Heart left ventricle (tissue), 16 donors: ENCODE measurements around the gene CLDN11. TPM values are rescaled to one million over a fixed set of nuclear protein-coding genes. Genes with fewer than 3 reads are reported as not detected.

Source experiments
- ATAC-seq, 4 donors: fragments of 200-7000 bp; cut with Tn5 transposase; one replicate each; pipeline ENCODE4 v1.9.1; 2020 to 2022; ENCODE audit warnings: moderate library complexity in 4 of 4, mild to moderate bottlenecking in 3 of 4, moderate number of reproducible peaks in 1 of 4
- DNase-seq, 5 donors: peaks; one replicate each; pipeline ENCODE4 v3.0.0-alpha.2; 2020
- H3K27ac ChIP-seq, 12 donors: fragments of 200-600 bp; sonication (generic) in 4 of 12; one replicate each; pipeline versions ENCODE4 v1.5.0 to v1.8.0; 2016 to 2022; ENCODE audit warnings: mild to moderate bottlenecking in 2 of 12
- H3K27me3 ChIP-seq, 9 donors: fragments of 200-600 bp; sonication (generic) in 2 of 9; one replicate each; pipeline versions ENCODE4 v1.5.1 to v1.8.0; 2016 to 2022; ENCODE audit warnings: mild to moderate bottlenecking in 3 of 9
- H3K36me3 ChIP-seq, 9 donors: fragments of 200-600 bp; sonication (generic) in 2 of 9; one replicate each; pipeline versions ENCODE4 v1.5.0 to v1.8.0; 2018 to 2022; ENCODE audit warnings: mild to moderate bottlenecking in 2 of 9
- H3K4me1 ChIP-seq, 12 donors: fragments of 200-600 bp; sonication (generic) in 4 of 12; one replicate each; pipeline versions ENCODE4 v1.5.0 to v1.8.0; 2016 to 2022; ENCODE audit warnings: mild to moderate bottlenecking in 3 of 12
- H3K4me3 ChIP-seq, 12 donors: fragments of 200-600 bp; sonication (generic) in 4 of 12; one replicate each; pipeline versions ENCODE4 v1.5.0 to v1.8.0; 2017 to 2022; ENCODE audit warnings: mild to moderate bottlenecking in 9 of 12, moderate library complexity in 4 of 12
- H3K9me3 ChIP-seq, 12 donors: fragments of 200-600 bp; sonication (generic) in 4 of 12; one replicate each; pipeline versions ENCODE4 v1.5.0 to v1.8.0; 2016 to 2022; ENCODE audit warnings: mild to moderate bottlenecking in 1 of 12
- CTCF ChIP-seq, 12 donors: fragments of 200-600 bp; sonication (generic) in 4 of 12; IDR thresholded peaks; one replicate each; pipeline versions ENCODE4 v1.5.0 to v1.8.0; 2018 to 2022; ENCODE audit warnings: antibody characterized with exemption in 12 of 12, mild to moderate bottlenecking in 5 of 12
- POLR2A ChIP-seq, 2 donors: fragments of 450-650 bp; IDR thresholded peaks; one replicate each; pipeline ENCODE4 v1.6.1; 2017; ENCODE audit warnings: antibody characterized with exemption in 2 of 2, mild to moderate bottlenecking in 2 of 2, moderate library complexity in 2 of 2
- WGBS, 4 donors: extraction: QIAGEN DNeasy Blood & Tissue Kit in 2 of 4; methylation state at CpG; one replicate each; pipeline versions ENCODE4 v1.1.5 to v1.1.7; 2013 to 2018; 5-methylcytosine and 5-hydroxymethylcytosine counted together
- intact Hi-C, 10 donors: fragments of 100-400 bp; cut with DNase I; formaldehyde crosslinking; loops; one replicate each; pipeline versions ENCODE4 v1.11.1 to v1.14.2; 2022
- polyA plus RNA-seq, 2 donors: library from polyadenylated mRNA; stranded (reverse); fragments of 200-250 nt; gene quantifications; one replicate each; pipeline ENCODE4 v1.2.3, GENCODE V29; 2013
- total RNA-seq, 9 donors: library from RNA; depleted of rRNA in 2 of 9; stranded (reverse); fragments of >200 nt in 2 of 9; fragmentation: NEBNext Ultra II Directional in 3 of 9; extraction: Animal tissue kit (Norgen Biotek cat#: 25700) in 3 of 9; gene quantifications; one replicate each; pipeline versions ENCODE4 v1.1.0 to v1.2.4, GENCODE V29; 2016 to 2023
- donor health status: ischemic (EF 13 %, LVEDD 7.1; RV severe dilation, severe dysfunction).
- donor health status: healthy with polysubstance abuse.
- donor health status: DM: no; HTN: yes; CAD: no.
- donor health status: DM: no; HTN: no; CAD: no.
- donor health status: ischemic (EF 25% LVEDD 6.9; RV normal size, moderate dysfunction).
- donor health status: ischemic (EF 25% LVEDD 5.7; RV mildly dilated, moderate dysfunction).
- donor health status: healthy.
- donor health status: DM: yes; HTN: yes; CAD: no.
- donor health status: ischemic (EF 35%, LVEDD 5.7; RV mildly dilated, moderate dysfunction).
- donor health status: nonischemic (EF 11% LVEDD 7.7; RV severe dilation, severe dysfunction).
- donor health status: DM: yes; HTN: yes; CAD: no.
- donor health status: PGD.
- donor health status: ischemic (EF 29% LVEDD 5.4; RV normal size, mild dysfunction).
- donor health status: nonischemic (EF 23%, LVEDD 6.1; RV moderate dilation, normal function).

Gene CLDN11
- total and polyA plus RNA-seq, 11 donors: 1.5 to 12.5 (median 3.0) TPM

DNA sequence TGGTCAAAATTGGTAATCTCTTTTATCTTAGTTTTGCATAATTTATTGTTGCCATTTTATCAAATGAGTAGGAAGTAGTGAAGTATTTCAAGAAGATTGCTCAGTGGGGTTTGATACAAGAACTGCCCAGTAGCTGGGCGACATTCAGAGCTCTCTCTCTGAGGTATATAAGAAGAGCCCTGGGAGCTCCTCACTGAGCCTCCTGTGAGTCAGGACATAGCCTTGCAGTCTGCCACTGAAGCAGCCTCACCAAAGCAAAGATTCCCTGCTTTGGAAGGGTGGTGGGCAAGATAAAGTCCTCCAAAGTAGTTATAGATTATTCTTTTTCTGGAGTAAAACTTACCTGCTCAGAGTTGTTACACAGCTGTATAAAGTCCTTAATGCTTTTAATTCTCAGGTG is 35.1 kb upstream of the CLDN11 start:
- Histone ChIP-seq H3K36me3 (peaks cover 3 to 94% (median 81%) of the 10 kb centered on the region in 9 donors), H3K27me3 (no peaks in the 10 kb centered on the region), H3K4me1 (peaks cover 0 to 6% (median 0%) of the 10 kb centered on the region in 12 donors), H3K9me3 (peaks cover 0 to 7% (median 0%) of the 10 kb centered on the region in 12 donors), H3K4me3 (no peak overlapping the region), H3K27ac (no peak overlapping the region)
- TF ChIP-seq POLR2A (IDR thresholded peaks at IDR 0.05) (no peak), CTCF (IDR thresholded peaks at IDR 0.05) (no peak)
- ATAC-seq: no peak
- intact Hi-C loops: no loop called here
- no peak for DNase-seq
- 85 to 94% (median 90%) methylated on average over 1 of the region's 1 CpG for WGBS, 4 donors

- ATAC-seq (no peak), DNase-seq (no peak)
- TF ChIP-seq POLR2A (IDR thresholded peaks at IDR 0.05) (no peak), CTCF (IDR thresholded peaks at IDR 0.05) (no peak)
- Histone ChIP-seq H3K27me3 (no peaks in the 10 kb centered on the region), H3K9me3 (peaks cover 0 to 7% (median 0%) of the 10 kb centered on the region in 12 donors), H3K4me3 (no peak overlapping the region), H3K27ac (no peak overlapping the region), H3K36me3 (peaks cover 3 to 97% (median 94%) of the 10 kb centered on the region in 9 donors), H3K4me1 (peaks cover 0 to 4% (median 0%) of the 10 kb centered on the region in 12 donors)
- intact Hi-C loops: no loop called here
- WGBS, 4 donors: 92 to 97% (median 96%) methylated on average over 3 of the region's 3 CpGs
Observed at GRCh38 chr3:170386468-170386867, 32.2 kb upstream of the CLDN11 start.

DNA sequence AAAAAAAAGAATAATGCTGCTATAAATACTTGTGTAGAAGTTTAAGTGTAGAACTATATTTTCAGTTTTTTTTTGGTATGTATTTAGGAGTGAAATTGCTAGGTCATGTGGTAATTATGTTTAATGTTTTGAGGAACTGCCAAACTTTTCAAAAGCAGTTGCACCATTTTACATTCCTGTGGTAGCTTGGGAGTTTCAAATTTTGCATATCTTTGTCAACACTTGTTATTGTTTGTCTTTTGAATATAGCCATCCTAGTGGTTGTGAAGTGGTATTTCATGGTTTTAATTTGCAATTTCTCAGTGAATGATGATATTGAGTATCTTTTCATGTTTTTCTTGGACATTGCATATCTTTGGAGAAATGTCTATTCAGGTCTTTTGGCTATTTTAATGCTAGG is 30.7 kb upstream of the CLDN11 start:
- Histone ChIP-seq H3K4me1 (peaks cover 0 to 12% (median 0%) of the 10 kb centered on the region in 12 donors), H3K27ac (no peak overlapping the region), H3K9me3 (peaks cover 0 to 7% (median 0%) of the 10 kb centered on the region in 12 donors), H3K36me3 (peaks cover 3 to 96% (median 92%) of the 10 kb centered on the region in 9 donors), H3K4me3 (no peak overlapping the region), H3K27me3 (no peaks in the 10 kb centered on the region)
- intact Hi-C loops: no loop called here
- ATAC-seq: no peak
- no peak for DNase-seq
- TF ChIP-seq POLR2A (IDR thresholded peaks at IDR 0.05) (no peak), CTCF (IDR thresholded peaks at IDR 0.05) (peak in 1 of 12 donors; percentile 14)

DNA sequence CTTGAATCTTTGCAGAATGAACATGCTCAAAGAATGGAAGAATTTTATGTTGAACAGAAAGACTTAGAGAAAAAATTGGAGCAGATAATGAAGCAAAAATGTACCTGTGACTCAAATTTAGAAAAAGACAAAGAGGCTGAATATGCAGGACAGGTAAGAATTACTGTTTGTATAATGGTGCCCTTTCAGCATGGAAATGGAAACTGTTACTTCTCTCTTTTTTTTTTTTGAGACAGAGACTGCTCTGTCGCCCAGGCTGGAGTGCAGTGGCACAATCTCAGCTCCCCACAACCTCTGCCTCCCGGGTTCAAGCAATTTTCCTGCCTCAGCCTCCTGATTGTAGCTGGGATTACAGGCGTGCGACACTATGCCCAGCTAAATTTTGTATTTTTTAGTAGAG is 27.6 kb upstream of the CLDN11 start:
- WGBS, 4 donors: 88 to 94% (median 91%) methylated on average over 4 of the region's 4 CpGs
- no peak overlapping the region for H3K4me3 ChIP-seq

More for the DNA sequence above, 27.6 kb upstream of the CLDN11 start:
- H3K27ac ChIP-seq: no peak overlapping the region
- no peaks in the 10 kb centered on the region for H3K27me3 ChIP-seq
- H3K4me1 ChIP-seq: peaks cover 0 to 11% (median 0%) of the 10 kb centered on the region in 12 donors
- intact Hi-C loops: no loop called here
- H3K9me3 ChIP-seq: peaks cover 0 to 7% (median 0%) of the 10 kb centered on the region in 12 donors
- ATAC-seq (no peak), DNase-seq (no peak)
- H3K36me3 ChIP-seq: peaks cover 3 to 93% (median 76%) of the 10 kb centered on the region in 9 donors
- TF ChIP-seq POLR2A (IDR thresholded peaks at IDR 0.05) (no peak), CTCF (IDR thresholded peaks at IDR 0.05) (no peak)
